GM10847 (cell line): ENCODE results near the gene TBC1D25.

Source experiments
- POLR2A ChIP-seq: IDR thresholded peaks from 2 replicates; pipeline ENCODE4 v1.6.1; 2011; ENCODE audit not compliant: insufficient read length; ENCODE audit errors: extremely low read depth

TBC1D25 gene

DNA sequence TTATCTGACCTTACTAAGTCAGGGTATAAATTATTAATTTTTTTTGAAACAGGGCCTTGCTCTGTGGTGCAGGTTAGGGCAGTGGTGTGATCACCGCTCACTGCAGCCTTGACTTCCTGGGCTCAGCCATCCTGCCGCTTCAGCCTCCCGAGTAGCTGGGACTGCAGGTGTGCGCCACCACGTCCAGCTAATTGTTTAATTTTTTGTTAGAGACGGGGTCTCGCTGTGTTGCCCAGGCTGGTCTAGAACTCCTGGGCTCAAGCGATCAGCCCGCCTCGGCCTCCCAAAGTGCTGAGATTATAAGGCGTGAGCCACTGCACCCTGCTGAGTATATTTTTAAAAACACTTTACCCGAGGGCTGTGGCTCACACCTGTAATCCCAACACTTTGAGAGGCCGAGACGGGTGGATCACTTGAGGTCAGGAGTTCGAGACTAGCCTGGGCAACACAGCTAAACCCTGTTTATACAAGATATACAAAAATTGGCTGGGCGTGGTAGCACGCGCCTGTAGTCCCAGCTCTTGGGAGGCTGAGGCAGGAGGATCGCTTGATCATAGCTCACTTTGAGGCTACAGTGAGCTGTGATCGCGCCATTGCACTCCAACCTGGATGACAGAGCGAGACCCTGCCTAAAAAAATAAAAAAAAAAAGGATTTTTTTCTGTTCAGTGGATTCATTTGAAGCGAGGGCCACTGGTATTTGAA lies 721 bp upstream of the TBC1D25 start:
- TF ChIP-seq POLR2A = no peak

- TF ChIP-seq POLR2A = no peak
These were observed 488 bp downstream of the TBC1D25 start for GRCh38 chrX:48540028-48540375.

DNA sequence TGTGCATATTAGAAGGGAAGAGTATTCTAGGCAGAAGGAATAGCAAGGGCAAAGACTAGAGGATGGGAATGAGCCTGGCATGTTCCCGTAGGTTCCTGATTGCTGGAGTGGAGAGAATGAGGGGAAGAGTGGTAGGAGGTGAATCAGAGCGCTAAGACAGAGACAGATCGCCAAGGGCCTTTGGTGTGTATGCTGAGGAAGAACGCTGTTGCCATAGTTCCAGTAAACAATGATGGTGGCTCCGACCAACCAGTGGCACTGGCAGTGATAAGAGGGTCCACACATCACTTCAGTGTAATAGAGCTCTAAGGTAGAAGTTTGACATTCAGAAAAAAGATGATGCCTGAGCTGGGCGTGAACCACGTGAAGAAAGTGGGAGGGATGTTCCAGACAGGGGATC lies 966 bp downstream of the TBC1D25 start:
- TF ChIP-seq POLR2A = no peak

DNA sequence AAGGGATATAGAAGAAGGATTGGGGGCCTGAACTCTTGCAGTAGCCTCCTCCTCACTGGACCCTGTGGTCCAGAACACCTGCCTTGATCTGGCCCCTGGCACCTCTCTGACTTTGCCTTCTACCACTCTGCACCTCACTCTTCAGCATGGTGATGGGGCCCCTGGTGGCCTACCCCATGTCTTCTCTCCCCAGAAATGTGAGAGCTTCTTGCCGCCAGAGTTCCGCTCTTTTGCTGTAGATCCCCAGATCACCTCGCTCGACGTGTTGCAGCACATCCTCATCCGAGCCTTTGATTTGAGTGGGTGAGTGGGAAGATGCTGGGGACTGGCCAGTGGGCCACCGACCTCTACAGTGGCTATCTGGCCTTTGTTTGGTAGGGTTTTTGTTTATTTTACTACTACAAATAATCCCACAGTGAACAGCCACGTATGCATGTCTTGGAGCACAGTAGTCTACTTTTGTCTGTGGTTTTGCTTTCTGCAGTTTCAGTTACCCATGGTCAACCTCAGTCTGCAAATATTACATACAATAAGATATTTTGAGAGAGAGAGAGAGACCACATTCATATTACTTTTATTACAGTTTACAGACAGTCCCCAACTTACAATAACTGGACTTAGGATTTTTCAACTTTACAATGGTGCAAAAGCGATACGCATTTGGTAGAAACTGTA lies 1.8 kb downstream of the TBC1D25 start:
- TF ChIP-seq POLR2A = no peak

DNA sequence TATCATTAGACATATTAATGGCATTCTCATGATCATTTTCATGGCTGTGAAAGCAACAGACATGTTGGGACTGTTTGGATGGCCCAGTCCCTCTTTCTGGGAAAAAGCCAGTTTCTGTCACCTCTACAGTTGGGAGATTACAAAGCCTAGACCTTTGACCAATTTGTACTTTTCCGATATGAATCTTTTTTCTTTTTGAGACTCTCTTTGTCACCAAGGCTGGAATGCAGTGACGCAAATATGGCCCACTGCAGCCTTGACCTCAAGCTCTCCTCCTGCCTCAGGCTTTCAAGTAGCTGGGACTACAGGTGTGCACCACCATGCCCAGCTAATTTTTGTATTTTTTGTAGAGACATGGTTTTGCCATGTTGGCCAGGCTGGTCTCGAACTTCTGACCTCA lies 9.4 kb downstream of the TBC1D25 start:
- no peak for TF ChIP-seq POLR2A

- TF ChIP-seq POLR2A = no peak
These were observed 18.8 kb downstream of the TBC1D25 start for GRCh38 chrX:48558271-48558670.

GRCh38 chrX:48559636-48560035 lies 20.1 kb downstream of the TBC1D25 start:
- TF ChIP-seq POLR2A = no peak

DNA sequence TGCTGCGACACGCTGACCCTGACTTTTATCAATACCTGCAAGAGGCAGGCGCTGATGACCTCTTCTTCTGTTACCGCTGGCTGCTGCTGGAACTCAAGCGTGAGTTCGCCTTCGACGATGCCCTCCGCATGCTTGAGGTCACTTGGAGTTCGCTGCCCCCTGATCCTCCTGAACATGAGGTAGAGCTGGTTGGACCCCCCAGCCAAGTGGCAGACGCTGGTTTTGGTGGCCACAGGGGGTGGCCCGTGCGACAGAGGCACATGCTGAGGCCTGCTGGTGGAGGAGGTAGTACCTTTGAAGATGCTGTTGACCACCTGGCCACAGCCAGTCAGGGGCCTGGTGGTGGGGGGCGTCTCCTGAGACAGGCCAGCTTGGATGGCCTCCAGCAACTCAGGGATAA lies 20.5 kb downstream of the TBC1D25 start:
- TF ChIP-seq POLR2A = no peak

GRCh38 chrX:48560681-48561080 lies 21.2 kb downstream of the TBC1D25 start:
- no peak for TF ChIP-seq POLR2A

GRCh38 chrX:48569958-48570357 lies 30.4 kb downstream of the TBC1D25 start:
- no peak for TF ChIP-seq POLR2A

GRCh38 chrX:48573690-48574269 lies 34.3 kb downstream of the TBC1D25 start:
- TF ChIP-seq POLR2A = no peak

DNA sequence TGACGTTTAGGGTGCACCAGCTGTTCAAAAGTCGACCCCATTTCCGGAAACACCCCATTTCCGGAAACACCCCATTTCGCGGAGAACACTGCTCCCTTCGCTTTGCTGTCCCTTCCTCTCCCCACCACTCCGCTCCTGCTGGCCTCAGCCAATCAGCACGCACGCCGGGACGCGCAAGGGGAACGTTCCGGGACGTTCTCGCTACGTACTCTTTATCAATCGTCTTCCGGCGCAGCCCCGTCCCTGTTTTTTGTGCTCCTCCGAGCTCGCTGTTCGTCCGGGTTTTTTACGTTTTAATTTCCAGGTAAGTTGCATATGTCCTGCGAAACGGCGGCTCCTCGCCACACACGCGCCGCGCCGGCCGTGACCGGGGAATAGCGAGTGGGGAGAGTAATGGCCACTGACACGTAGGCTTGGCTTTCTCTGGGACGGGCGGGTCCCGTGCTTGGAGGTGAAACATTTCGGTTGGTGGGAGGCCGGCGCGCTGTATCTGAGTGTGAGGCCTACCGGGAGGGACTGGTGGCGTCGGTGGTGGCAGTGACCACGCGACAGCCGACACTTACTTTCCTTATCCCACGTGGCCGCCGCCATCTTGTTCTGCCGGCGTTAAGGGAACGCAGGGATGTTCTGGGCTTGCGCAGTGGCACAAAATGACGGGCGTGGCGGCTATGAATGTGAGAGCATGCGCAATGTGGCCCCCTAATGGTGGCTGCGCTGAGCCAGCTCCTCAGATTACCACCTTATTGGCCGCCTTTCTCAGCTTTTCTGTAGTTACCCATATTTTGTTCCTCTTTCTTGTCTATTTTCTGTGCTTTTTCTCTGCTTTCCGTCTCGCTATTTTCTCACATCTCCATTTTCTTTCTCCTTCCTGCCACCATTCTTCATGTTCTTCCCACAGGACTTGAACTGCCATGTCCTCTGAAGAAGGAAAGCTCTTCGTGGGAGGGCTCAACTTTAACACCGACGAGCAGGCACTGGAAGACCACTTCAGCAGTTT lies 35.1 kb downstream of the TBC1D25 start, which contains the start of gene RBM3:
TSS of gene RBM3 (plus strand) at position 215 of the 997 bp plus-strand sequence. CDS start at position 912, 697 bp downstream.
- peak; percentile 47 for TF ChIP-seq POLR2A

- no peak for TF ChIP-seq POLR2A
These were observed 36.1 kb downstream of the TBC1D25 start for GRCh38 chrX:48575642-48576041.

DNA sequence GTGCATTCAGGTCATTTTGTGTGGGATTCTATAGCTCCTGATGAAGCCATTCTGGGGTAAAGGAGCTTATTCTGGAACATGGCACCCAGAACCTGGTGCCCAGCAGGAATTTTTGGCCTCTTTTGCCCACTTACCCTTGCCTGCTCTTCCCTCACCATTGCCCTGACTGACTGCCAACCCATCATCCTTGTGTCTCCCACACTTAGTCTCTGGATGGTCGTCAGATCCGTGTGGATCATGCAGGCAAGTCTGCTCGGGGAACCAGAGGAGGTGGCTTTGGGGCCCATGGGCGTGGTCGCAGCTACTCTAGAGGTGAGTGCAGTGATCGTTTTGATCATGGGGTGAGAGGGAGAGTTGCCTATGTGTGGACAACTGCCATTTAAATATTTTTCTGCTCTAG lies 36.6 kb downstream of the TBC1D25 start:
- TF ChIP-seq POLR2A = no peak

GRCh38 chrX:48578661-48579128 lies 39.2 kb downstream of the TBC1D25 start:
- no peak for TF ChIP-seq POLR2A
